Naive B cell (primary cell): ENCODE data around the gene LRRC8B. TPM values are rescaled to one million over a fixed set of nuclear protein-coding genes. Genes with fewer than 3 reads are reported as not detected.
A peak's percentile ranks its signal among the peaks of the same experiment; 100 is the strongest.

ENCODE experiments used
- ATAC-seq, 2 donors: fragments of 150-1000 bp; cut with Tn5 transposase; 2 replicates each; pipeline ENCODE4 v1.10.0; 2021; ENCODE audit warnings: low read depth in 2 of 2, mild to moderate bottlenecking in 2 of 2, moderate library complexity in 2 of 2
- DNase-seq: peaks from one replicate; pipeline ENCODE4 v3.0.0; 2022
- H3K27ac Mint-ChIP-seq, 6 donors: one replicate each; pipeline ENCODE4 v1.8.0; 2020 to 2022; ENCODE audit warnings: mild to moderate bottlenecking in 6 of 6, mixed read lengths in 6 of 6, moderate library complexity in 5 of 6, inconsistent platforms in 2 of 6
- H3K27me3 Mint-ChIP-seq, 3 donors: one replicate each; pipeline ENCODE4 v1.8.0; 2021 to 2022; ENCODE audit warnings: mixed read lengths in 3 of 3, mild to moderate bottlenecking in 1 of 3
- H3K36me3 Mint-ChIP-seq, 2 donors: one replicate each; pipeline ENCODE4 v1.8.0; 2020 to 2022; ENCODE audit warnings: mixed read lengths in 2 of 2, inconsistent platforms in 1 of 2, mild to moderate bottlenecking in 1 of 2
- H3K4me1 Mint-ChIP-seq, 3 donors: one replicate each; pipeline ENCODE4 v1.8.0; 2020 to 2022; ENCODE audit warnings: mixed read lengths in 3 of 3, inconsistent platforms in 1 of 3, mild to moderate bottlenecking in 1 of 3, moderate library complexity in 1 of 3
- H3K4me3 Mint-ChIP-seq, 8 donors: one replicate each; pipeline ENCODE4 v1.8.0; 2020 to 2022; ENCODE audit warnings: mild to moderate bottlenecking in 8 of 8, mixed read lengths in 8 of 8, moderate library complexity in 8 of 8, inconsistent platforms in 2 of 8
- H3K9me3 Mint-ChIP-seq, 7 donors: one replicate each; pipeline ENCODE4 v1.8.0; 2020 to 2022; ENCODE audit warnings: mixed read lengths in 7 of 7, mild to moderate bottlenecking in 5 of 7, inconsistent platforms in 2 of 7, moderate library complexity in 1 of 7
- polyA plus RNA-seq, 6 donors: library from polyadenylated mRNA; unstranded; fragments of 300-500 nt; fragmentation: Illumina TruSeq; gene quantifications; one replicate each; pipeline ENCODE4 v1.2.3, GENCODE V29; 2021; ENCODE audit warnings: low read depth in 6 of 6

LRRC8B gene
- polyA plus RNA-seq, result 10 to 100 TPM in 2 of 6 donors, 1 to 10 TPM in 4; 5.3 to 11.7 (median 9.6) TPM

DNA sequence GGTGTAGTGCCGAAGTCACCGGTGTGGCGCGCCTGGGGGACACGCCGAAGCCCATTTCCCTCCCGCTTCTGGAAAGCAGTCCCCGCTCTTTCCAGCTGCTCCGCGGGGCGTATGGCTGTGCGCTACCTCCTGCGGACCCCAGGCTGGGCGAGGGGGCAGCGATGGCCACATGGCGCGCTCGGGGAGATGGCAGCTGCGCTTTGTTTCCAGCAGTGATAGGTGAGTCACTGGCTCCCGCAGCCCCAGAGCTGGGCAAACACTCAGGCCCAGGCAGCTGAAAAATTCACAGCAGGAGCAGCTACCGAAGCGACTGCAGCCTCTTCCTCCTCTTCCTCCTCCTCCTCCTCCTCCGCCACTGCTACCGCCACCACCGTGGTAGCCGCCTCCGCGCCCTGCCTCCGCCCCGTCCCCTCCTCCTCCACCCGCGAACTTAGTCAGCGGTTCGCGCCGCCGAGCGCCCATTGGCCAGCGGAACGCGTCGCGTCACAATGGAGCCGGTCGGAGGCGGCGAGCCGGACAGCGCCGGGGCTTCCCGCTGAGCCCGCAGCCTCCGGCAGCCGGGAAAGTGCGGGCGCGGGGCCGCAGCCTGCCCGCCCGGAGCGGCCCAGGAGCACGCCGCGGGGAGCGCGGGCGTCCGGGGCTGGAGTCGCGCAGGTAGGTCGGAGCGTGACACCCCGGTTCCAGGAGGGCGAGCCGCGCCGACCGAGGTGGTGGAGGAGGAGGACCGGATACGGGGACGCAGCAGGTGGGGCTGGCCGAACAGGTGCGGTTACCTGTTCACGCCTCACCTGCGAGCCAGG, at the start of gene LRRC8B:
Gene LRRC8B (plus strand): TSS at position 461 of the 800 bp plus-strand sequence. CDS start 57,822 bp downstream, outside the sequence.
- Mint-ChIP-seq H3K4me1 (peaks cover 15 to 23% (median 17%) of the 10 kb centered on the region in 3 donors), H3K27me3 (no peaks in the 10 kb centered on the region)

DNA sequence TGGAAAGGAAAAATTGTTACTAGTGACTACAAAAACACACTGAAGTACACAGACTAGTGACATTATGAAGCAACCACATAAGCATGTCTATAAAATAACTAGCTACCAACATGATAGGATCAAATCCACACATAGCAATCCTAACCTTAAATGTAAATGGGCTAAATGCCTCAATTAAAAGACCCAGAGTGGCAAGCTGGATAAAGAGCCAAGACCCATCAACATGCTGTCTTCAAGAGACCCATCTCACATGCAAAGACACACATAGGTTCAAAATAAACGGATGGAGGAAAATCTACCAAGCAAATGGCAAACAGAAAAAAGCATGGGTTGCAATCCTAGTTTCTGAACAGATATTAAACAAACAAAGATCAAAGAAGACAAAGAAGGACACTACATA, 49.4 kb upstream of the LRRC8B start:
- H3K27me3 Mint-ChIP-seq, result peaks cover 5 to 9% (median 6%) of the 10 kb centered on the region in 3 donors
- H3K9me3 Mint-ChIP-seq, result peaks cover 5 to 39% (median 23%) of the 10 kb centered on the region in 7 donors
- ATAC-seq (no peak), DNase-seq (no peak)
- no peak overlapping the region for H3K27ac Mint-ChIP-seq
- no peaks in the 10 kb centered on the region for H3K4me1 Mint-ChIP-seq
- no peak overlapping the region for H3K4me3 Mint-ChIP-seq
- peaks cover 3 to 31% of the 10 kb centered on the region in 2 donors for H3K36me3 Mint-ChIP-seq

More for the DNA sequence above, at the start of gene LRRC8B:
- H3K4me3 Mint-ChIP-seq, result peak within 1 kb of the TSS in 6 of 8 donors; percentile 85 to 99 (median 91)
- peaks cover 0 to 4% (median 0%) of the 10 kb centered on the region in 7 donors for H3K9me3 Mint-ChIP-seq
- DNase-seq (peak; percentile 88), ATAC-seq (peak; percentile 81 to 83)
- H3K36me3 Mint-ChIP-seq, result no peaks in the 10 kb centered on the region
- H3K27ac Mint-ChIP-seq, result peak within 1 kb of the TSS in 5 of 6 donors; percentile 88 to 99 (median 97)

DNA sequence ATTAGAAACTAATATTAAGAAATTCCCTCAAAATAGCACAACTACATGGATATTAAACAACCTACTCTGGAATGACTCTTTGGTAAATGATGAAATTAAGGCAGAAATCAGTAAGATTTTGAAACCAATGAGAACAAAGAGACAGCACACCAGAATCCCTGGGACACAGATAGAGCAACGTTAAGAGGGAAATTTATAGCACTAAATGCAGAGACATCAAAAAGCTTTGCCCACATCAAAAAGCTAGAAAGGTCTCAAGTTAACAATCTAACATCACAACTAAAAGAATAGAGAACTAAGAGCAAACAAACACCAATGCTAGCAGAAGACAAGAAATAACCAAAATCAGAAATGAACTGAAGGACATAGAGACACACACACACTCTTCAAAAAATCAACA, 48.6 kb upstream of the LRRC8B start:
- Mint-ChIP-seq H3K27ac (peak overlapping the region in 1 of 6 donors; percentile 28), H3K4me1 (no peaks in the 10 kb centered on the region), H3K4me3 (no peak overlapping the region), H3K9me3 (peaks cover 5 to 44% (median 29%) of the 10 kb centered on the region in 7 donors), H3K36me3 (peaks cover 3 to 35% of the 10 kb centered on the region in 2 donors), H3K27me3 (peaks cover 5 to 9% (median 6%) of the 10 kb centered on the region in 3 donors)
- ATAC-seq (no peak), DNase-seq (no peak)

DNA sequence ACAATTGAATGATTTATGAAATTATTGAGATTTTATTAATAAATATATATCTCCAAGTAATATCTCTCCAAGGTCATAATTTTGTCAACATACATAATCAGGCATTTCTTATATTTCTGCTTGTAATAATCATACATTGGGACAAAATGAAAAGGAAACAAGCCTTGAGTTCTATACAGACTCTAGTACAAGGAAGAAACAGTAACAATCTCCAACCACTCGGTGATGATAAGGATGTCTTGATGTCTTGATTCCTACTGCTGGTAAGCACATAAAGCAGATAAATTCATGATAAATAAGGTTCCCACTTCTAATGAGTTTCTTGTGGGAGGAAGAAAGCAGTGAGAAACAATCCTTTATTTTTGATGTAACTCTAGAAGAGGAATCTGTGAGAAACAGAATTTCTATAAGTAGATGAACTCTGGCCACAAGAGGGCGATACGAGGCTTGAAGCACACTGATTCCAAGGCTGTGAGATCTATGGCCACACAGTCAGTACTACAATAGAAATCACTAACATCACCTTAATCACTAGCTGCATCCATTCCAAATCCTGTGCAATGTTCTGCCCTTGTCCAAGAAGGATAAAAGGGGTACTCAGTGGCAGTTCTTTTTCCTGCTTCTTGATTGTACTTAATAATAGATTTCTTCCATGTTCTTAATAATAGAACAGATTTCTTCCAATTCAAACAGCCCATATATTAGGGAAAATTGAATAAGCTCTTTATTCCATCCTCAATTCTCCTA, 41.4 kb upstream of the LRRC8B start:
- DNase-seq, result peak; percentile 53
- peaks cover 0 to 20% of the 10 kb centered on the region in 2 donors for H3K36me3 Mint-ChIP-seq
- ATAC-seq, result peak; percentile 81 to 87
- peaks cover 2 to 28% (median 20%) of the 10 kb centered on the region in 7 donors for H3K9me3 Mint-ChIP-seq
- H3K4me3 Mint-ChIP-seq, result no peak overlapping the region
- no peaks in the 10 kb centered on the region for H3K4me1 Mint-ChIP-seq
- H3K27me3 Mint-ChIP-seq, result peaks cover 0 to 7% (median 0%) of the 10 kb centered on the region in 3 donors
- no peak overlapping the region for H3K27ac Mint-ChIP-seq

DNA sequence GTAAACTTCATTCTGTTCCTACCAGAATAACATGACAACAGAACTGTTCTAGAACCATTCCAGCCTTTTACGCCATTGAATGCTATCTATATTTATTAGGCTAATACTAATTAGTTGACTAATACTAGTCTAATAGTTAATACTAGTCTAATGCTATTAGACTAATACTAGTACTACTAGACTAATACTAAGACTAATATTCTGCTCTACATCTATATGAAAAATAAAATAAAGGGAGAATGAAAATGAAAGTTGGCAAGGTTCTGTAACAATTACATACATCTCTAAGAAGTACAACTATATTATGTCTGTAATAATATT, 40.9 kb upstream of the LRRC8B start:
- Mint-ChIP-seq H3K4me3 (no peak overlapping the region), H3K9me3 (peaks cover 2 to 28% (median 20%) of the 10 kb centered on the region in 7 donors), H3K27ac (no peak overlapping the region), H3K36me3 (peaks cover 0 to 20% of the 10 kb centered on the region in 2 donors), H3K4me1 (no peaks in the 10 kb centered on the region), H3K27me3 (peaks cover 0 to 7% (median 0%) of the 10 kb centered on the region in 3 donors)
- no peak for DNase-seq
- ATAC-seq, result no peak

DNA sequence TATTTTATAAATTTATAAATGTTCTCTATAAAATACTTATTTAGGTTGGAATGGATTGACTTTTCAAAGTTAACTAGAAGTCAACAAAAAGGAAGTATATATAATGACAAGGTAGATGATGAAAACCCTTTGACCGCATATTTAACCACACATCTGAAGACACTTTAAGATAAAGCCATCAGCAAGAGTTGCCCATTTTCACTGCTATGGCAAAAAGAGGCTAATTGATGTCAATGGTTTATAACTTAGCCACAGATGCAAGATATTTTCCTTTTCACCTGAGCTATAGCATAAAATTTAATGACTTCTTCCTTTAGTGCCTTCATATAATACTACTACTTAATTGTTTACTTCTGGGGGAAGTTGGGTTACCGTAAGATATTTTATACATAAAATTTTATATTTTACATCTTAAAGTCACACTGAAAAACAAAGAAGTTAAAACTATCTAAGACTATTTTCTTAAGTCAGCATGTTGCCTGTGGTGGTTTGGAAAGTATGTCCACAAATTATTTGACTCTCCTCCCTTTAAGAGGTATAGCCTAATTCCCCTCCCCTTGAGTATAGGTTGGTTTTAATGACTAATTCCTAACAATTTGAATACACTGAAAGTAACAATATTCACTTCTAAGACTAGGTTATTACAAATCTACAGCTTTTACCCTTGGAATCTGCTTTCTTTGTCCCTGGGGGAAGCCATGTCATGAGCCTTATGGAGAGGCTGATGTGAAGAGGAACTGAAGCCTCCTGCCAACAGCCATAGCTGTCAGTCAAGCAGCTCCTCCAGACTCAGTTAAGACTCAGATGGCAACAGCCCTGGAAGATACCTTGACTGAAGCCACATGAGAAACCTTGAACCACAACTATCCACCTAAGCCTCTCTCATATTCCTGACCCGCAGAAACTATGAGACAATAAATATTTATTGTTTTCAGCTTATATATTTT, 40.3 kb upstream of the LRRC8B start:
- H3K4me1 Mint-ChIP-seq, result no peaks in the 10 kb centered on the region
- peaks cover 0 to 7% (median 0%) of the 10 kb centered on the region in 3 donors for H3K27me3 Mint-ChIP-seq
- no peak overlapping the region for H3K27ac Mint-ChIP-seq
- H3K9me3 Mint-ChIP-seq, result peaks cover 2 to 24% (median 20%) of the 10 kb centered on the region in 7 donors
- no peak overlapping the region for H3K4me3 Mint-ChIP-seq
- ATAC-seq, result no peak
- DNase-seq, result no peak
- H3K36me3 Mint-ChIP-seq, result peaks cover 0 to 21% of the 10 kb centered on the region in 2 donors

DNA sequence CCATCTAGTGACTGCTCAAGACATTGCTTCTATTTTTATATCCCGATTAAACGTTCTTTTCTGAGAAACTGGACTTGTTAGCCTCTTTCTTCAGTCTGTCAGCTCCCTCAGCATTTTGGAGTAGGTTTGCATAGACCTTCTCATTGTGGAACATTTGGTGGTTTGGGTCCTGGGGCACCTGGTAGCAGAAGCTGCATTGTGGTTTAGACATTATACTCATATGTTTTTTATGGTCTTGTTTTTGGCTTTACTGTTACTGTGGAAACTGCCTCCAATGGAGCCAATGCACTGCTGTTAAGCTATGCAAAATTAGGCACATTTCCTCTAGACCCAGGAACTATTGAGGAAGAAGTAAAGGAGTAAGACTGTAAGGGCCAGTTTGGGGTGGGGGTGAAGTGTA, 36.7 kb upstream of the LRRC8B start:
- Mint-ChIP-seq H3K4me3 (no peak overlapping the region), H3K27me3 (peaks cover 0 to 11% (median 7%) of the 10 kb centered on the region in 3 donors), H3K27ac (peak overlapping the region in 1 of 6 donors; percentile 0), H3K36me3 (peaks cover 0 to 11% of the 10 kb centered on the region in 2 donors), H3K9me3 (peaks cover 0 to 8% (median 0%) of the 10 kb centered on the region in 7 donors), H3K4me1 (no peaks in the 10 kb centered on the region)
- ATAC-seq, result no peak
- DNase-seq, result no peak

DNA sequence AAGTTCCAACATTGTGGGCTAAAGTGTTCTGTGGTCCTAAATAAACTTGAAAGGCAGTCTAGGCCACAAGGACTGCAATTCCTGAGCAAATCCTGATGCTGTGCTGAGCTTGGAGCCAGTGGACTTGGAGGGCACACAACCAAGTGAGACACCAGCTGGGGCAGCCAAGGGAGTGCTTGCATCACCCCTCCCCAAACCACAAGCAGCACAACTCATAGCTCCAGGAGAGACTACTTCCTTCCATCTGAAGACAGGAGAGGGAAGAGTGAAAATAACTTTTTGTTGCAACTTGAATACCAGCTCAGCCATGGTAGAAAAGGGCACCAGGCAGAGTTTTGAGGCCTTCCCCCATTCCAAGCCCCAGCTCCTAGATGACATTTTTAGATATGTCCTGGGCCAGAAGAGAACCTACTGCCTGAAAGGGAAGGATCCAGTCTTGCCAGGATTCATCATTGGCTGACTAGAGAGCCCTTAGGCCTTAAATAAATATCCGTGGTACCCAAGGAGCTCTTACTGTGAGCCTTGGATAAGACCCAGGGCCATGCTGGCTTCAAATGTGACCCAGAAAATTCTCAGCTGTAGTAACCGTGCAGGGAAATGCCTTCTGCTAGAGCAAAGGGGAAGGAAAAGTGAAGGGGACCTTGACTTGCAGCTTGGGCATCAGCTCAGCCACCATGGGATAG, 35.4 kb upstream of the LRRC8B start:
- Mint-ChIP-seq H3K4me1 (no peaks in the 10 kb centered on the region), H3K4me3 (no peak overlapping the region), H3K27me3 (peaks cover 0 to 13% (median 7%) of the 10 kb centered on the region in 3 donors), H3K27ac (no peak overlapping the region), H3K36me3 (peaks cover 0 to 11% of the 10 kb centered on the region in 2 donors), H3K9me3 (peaks cover 0 to 8% (median 3%) of the 10 kb centered on the region in 7 donors)
- DNase-seq (no peak), ATAC-seq (no peak)

DNA sequence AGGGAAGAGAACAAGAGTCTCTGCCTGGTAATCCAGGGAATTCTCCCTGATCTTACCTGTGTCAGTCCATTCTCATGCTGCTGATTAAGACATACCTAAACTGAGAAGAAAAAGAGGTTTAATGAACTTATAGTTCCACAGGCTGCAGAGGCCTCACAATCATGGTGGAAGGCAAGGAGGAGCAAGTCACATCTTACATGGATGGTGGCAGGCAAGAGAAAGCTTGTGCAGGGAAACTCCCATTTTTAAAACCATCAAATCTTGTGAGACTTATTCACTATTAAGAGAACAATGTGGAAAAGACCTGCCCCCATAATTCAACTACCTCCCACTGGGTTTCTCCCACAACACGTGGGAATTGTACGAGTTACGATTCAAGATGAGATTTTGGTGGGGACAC, 34.2 kb upstream of the LRRC8B start:
- ATAC-seq (no peak), DNase-seq (no peak)
- Mint-ChIP-seq H3K4me1 (no peaks in the 10 kb centered on the region), H3K9me3 (peaks cover 0 to 8% (median 3%) of the 10 kb centered on the region in 7 donors), H3K4me3 (no peak overlapping the region), H3K27ac (no peak overlapping the region), H3K36me3 (peaks cover 0 to 11% of the 10 kb centered on the region in 2 donors), H3K27me3 (peaks cover 0 to 13% (median 7%) of the 10 kb centered on the region in 3 donors)

DNA sequence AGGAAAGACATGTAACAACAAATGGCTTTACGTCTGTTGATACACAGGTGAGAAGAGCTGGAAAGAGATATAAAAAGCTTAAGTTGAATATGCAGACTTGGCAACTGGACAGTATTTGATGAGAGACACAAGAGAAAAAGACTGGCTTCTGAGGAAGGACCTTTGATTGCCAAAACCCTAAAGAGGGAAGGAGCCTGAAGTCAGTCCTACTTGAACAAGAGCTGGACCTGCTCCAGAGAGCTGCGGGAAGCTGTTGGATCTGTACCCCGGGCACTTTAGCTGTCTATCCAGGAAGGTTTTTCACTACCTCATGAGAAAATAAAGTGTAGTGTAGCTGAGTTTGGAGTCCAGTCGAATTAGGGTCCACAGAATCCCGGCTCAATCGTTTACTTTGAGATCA, 25.3 kb upstream of the LRRC8B start:
- DNase-seq, result no peak
- Mint-ChIP-seq H3K4me1 (no peaks in the 10 kb centered on the region), H3K27me3 (no peaks in the 10 kb centered on the region), H3K9me3 (peaks cover 0 to 2% (median 0%) of the 10 kb centered on the region in 7 donors), H3K4me3 (no peak overlapping the region), H3K27ac (no peak overlapping the region), H3K36me3 (no peaks in the 10 kb centered on the region)
- ATAC-seq, result no peak

DNA sequence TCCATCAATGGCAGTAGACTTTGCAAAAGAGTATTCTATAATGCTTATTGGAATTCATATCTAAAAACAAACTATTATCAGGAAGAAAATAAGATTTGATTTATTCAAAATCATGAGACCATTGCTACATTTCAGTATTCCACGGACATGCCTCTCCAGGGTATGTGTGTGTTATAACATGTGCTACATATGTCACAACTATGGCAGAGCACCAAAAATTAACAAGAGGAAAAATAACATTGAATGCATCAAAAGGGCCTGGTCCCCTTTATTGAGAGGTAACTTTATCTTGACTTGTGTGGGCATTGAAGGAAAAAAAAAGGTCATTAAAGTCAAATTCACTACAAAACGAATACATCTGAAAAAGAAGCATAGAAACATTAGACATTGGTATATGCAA, 22.6 kb upstream of the LRRC8B start:
- no peaks in the 10 kb centered on the region for H3K9me3 Mint-ChIP-seq
- ATAC-seq (no peak), DNase-seq (no peak)
- H3K27me3 Mint-ChIP-seq, result no peaks in the 10 kb centered on the region
- H3K27ac Mint-ChIP-seq, result no peak overlapping the region
- no peak overlapping the region for H3K4me3 Mint-ChIP-seq
- H3K4me1 Mint-ChIP-seq, result no peaks in the 10 kb centered on the region
- no peaks in the 10 kb centered on the region for H3K36me3 Mint-ChIP-seq

DNA sequence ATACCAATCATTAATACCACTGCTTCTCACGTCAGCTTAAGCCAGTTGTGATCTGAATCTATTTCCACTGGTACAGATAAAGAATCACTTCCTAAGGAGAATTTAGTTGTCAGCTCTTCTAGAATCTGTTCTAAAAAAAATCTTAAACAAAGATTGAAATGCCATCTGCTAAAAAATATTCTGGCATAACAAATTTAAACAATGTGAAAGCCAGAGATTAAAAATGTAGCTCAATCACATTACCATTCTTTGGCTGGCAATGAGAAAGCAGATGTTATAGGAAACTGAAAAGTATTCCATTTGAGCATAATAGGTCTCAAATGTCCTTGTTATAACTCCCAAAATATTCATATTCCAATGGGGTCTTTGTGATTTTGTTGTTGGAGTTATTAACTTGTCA, 21.7 kb upstream of the LRRC8B start:
- H3K9me3 Mint-ChIP-seq, result peaks cover 0 to under 1% (median under 1%) of the 10 kb centered on the region in 7 donors
- peaks cover 1 to 3% of the 10 kb centered on the region in 2 donors for H3K36me3 Mint-ChIP-seq
- no peak overlapping the region for H3K27ac Mint-ChIP-seq
- no peaks in the 10 kb centered on the region for H3K4me1 Mint-ChIP-seq
- no peak overlapping the region for H3K4me3 Mint-ChIP-seq
- DNase-seq, result no peak
- no peak for ATAC-seq
- H3K27me3 Mint-ChIP-seq, result no peaks in the 10 kb centered on the region
